GM21390 (cell line): Measurements from ENCODE around the gene STXBP6.
"Not testable (repeated sequence)": the region's sequence is repeated elsewhere in the genome, so short reads cannot be mapped to it uniquely, and the experiment has no call there.

Experiments used
- ATAC-seq: cut with Tn5 transposase; IDR thresholded peaks from one replicate; pipeline ENCODE4 v1.9.1; 2021; ENCODE audit not compliant: unreplicated experiment

The STXBP6 gene

GRCh38 chr14:24813089-24813815 lies 236.7 kb downstream of the STXBP6 start:
- ATAC-seq, result no peak

- ATAC-seq, result no peak
Observed at GRCh38 chr14:24809135-24809534, 240.8 kb downstream of the STXBP6 start.

GRCh38 chr14:24808412-24808811 lies 241.5 kb downstream of the STXBP6 start:
- no peak for ATAC-seq

GRCh38 chr14:24806061-24806678 lies 243.8 kb downstream of the STXBP6 start:
- no peak for ATAC-seq

DNA sequence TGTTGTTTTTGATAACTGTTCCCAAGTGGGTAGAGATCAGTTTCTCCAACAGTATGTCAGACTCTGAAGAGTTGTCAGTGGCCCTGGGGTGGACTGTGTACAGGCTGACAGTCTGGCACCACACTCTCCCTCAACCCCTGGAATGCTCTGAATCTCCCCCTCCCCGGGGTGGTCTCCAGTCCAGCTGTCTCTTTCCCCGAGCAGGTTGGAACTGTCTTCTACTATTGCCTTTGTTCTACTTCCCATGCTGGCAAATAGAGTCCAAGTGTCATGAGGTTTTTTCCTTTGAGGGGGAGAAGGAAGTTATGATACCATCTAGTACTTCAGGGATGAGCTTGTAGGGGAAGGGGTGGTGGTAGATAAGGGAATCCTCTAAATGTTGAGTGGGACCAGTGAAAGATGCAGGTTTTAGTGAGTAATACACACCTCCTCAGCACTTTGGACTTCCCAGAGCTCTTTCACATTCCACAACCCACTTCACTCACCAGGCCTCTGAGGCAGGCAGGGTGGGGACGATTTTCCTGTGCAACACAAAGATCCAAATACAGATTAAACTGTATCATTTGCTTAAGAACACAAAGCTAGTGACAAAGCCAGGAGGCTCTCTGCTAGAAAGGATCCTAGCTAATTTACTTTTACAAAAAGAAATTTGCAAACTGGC lies 245.3 kb downstream of the STXBP6 start:
- no peak for ATAC-seq

GRCh38 chr14:24803933-24804494 lies 245.9 kb downstream of the STXBP6 start:
- no peak for ATAC-seq

DNA sequence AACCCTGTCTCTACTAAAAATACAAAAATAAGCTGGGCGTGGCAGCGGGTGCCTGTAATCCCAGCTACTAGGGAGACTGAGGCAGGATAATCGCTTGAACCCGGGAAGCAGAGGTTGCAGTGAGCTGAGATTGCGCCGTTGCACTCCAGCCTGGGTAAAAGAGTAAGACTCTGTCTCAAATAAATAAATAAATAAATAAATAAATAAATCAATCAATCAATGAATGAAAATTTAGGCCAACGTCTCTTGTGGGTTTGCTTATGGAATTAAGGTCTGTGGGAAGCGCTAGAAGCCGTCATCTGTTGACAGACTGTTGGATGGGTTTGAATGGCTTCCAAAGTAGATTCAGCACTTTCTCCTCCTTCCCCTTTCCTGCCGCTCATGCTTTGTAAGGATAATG lies 246.5 kb downstream of the STXBP6 start:
- not testable (repeated sequence) for ATAC-seq

DNA sequence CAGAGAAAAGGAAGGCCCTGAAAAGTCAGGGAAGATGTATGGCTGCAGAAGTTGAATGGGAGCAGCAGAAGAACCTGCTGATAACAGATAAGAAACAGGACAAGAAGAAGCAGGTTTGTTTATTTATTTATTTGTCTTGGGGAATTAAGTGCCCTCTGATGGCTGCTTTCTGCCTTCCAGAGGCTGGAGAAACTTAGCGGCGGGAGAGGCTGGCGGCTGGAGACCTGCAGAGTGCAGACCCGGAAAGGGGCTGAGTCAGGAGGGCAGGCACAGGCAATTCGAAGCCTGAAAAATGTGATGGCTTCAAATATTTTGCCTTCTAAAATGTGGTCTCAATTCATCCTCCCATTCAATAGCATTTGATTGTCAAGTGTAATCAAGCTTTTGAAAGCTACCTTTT lies 247.7 kb downstream of the STXBP6 start:
- ATAC-seq, result no peak

DNA sequence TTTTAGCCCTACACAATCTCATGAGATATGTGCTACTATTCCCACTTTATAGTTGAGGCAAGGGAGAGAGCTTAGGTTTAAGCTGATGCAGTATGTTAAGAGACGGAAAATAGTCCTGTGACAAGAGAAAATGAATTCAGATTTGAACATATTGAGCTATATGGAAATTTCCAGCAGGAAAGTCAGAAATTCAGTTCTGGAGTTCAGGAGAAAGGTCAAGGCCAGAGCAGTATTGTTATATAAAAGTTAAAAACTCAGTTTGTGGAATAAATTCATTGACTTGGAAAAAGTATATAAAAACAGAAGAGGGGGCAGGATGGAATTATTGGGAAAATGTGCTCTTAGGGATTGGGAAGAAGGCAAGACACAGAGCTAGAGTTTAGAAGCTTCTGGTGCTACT lies 248.9 kb downstream of the STXBP6 start:
- ATAC-seq, result no peak

DNA sequence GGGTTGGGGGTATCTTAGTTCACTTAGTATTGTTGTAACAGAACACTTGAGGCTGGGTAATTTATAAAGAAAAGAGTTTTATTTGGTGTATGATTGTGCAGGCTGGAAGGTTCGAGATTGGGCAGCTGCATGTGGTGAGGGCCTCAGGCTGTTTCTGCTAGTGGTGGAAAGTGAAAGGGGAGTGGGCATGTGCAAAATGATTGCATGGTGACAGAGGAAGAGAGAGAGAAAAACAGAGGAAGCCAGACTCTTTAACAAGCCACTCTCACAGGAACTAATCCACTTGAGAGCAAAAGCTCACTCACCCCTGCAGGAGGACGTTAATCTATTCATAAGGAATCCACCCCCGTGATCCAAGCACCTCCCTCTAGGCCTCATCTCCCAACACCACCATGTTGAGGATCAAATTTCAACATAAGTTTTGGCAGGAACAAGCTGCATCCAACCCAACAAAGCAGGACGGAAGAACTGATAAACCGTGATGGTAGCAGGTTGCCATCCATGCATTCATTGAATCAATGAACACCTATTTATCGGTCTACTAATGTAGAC lies 251.0 kb downstream of the STXBP6 start:
- ATAC-seq, result no peak

GRCh38 chr14:24795406-24795805 lies 254.5 kb downstream of the STXBP6 start:
- no peak for ATAC-seq

GRCh38 chr14:24794644-24795305 lies 255.2 kb downstream of the STXBP6 start:
- no peak for ATAC-seq

GRCh38 chr14:24790196-24790595 lies 259.8 kb downstream of the STXBP6 start:
- no peak for ATAC-seq

GRCh38 chr14:24789378-24789884 lies 260.5 kb downstream of the STXBP6 start:
- no peak for ATAC-seq

- no peak for ATAC-seq
Observed at GRCh38 chr14:24785698-24786097, 264.2 kb downstream of the STXBP6 start.

DNA sequence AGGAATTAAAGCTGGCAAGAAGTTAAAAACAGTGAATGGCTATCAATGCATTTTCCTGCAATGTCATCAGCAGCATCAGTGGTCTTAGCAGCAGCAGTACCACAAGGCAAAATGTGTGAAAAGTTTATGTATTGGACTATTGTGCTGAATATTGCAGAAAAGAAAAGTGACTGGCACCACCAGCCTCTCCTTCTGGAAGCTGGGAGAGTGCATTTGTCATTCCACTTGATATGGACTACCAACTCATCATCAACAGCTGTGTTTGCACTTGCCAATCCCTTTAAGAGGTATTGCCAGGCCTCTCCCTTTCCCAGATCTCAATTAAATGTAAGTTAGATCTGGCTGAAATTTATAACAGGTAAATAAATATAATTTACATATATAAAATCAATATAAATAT lies 265.0 kb downstream of the STXBP6 start:
- ATAC-seq, result no peak

GRCh38 chr14:24783791-24784190 lies 266.2 kb downstream of the STXBP6 start:
- no peak for ATAC-seq

GRCh38 chr14:24780281-24780680 lies 269.7 kb downstream of the STXBP6 start:
- ATAC-seq, result no peak

DNA sequence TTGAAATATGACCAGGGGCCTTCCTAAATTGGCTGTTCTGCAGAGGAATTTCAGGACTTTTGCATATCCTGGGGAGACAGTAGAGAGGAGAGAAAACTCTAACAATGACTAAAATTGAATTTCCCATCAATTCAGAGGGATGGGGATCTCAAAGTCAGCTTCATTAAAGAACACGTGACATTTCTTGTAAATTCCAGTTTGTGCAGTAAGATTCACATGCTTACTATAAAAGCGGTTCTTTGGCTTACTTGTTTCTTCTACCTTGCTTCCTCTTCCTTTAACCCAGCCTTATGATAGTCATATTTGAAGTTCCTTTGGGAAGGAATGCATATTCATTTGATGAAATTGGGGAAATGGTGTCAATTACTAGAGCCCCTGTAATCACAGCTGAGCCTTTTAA lies 272.3 kb downstream of the STXBP6 start:
- no peak for ATAC-seq

DNA sequence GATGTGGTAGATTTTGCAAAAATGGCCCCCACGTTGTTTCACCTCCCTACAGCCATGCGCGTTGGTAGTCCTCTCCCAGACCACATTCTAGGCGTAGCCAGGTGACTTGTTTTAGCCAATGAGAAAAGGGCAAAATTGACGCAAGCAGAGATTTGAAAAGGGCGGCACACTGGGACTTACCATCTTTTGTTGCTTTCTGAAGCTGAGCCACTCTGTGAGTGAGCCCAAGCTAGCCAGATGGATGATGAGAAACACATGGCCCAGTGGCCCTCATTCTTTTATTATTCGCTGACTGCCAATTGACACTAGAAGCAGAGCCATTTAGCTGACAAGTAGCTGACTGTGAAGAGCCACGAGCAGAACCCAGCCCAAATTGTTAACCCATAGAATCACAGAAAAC lies 274.0 kb downstream of the STXBP6 start:
- ATAC-seq, result no peak
